ENCODE measurements around the gene CLN3. TPM values are rescaled to one million over a fixed set of nuclear protein-coding genes. Genes with fewer than 3 reads are reported as not detected.

CLN3 gene
- total and polyA plus RNA-seq, 2 of the 13 experiments (the other 11 are each of a cell fraction or from before 2014, with no cell fraction given) = 23.4 to 46.8 TPM

DNA sequence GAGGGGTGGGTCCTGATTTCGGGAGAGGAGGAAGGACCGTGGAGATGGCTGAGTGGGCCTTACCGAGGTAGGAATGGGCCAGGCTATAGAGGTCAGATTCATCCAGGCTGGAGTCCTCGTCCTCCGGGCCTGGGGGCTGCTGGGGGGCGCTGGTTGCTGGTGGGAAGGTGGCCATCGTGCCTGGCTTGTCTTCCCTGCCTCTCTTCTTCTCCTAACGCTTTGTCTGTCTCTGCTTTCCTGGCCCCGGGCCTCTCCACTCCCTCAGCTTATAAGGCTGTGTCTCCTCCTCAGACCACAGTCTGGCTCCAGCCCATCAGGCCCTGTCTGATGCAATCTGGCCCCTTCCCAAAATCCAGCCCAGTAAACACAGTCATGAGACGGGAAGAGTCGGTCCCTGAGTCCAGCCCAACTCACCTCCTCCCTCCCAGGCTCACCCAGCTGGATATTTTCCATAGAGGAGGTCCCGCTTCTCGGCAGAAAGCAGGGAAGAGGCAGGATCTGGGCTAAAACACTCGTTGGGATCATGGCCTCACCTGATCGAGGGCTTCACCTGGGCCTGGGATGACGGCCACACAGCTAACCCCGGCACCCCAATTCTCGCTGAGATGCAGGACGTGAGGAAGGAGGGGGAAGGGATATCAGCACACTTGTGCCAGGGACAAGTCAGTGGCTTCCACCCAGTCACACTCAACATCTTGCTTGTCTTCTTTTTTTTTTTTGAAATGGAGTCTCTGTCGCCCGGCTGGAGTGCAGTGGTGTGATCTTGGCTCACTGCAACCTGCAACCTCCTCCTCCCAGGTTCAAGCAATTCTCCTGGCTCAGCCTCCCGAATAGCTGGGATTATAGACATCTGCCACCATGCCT lies 47.1 kb upstream of the CLN3 start, which contains the start of gene NUPR1 (continued):
- 0 out of 2 replicates have a peak, but pooled peaks have one; percentile 54 for TF ChIP-seq ZNF546 (CRISPR knock-in tag; conservative IDR thresholded peaks at IDR 0.05)
- no peak for TF ChIP-seq ZBTB2 (CRISPR knock-in tag; IDR thresholded peaks at IDR 0.05; ENCODE audit: low read depth)
- peak; percentile 7; the same call in 1 of the 2 replicates for TF ChIP-seq RFX3 (CRISPR knock-in tag; IDR thresholded peaks at IDR 0.05)
- TF ChIP-seq, protein P1, sequence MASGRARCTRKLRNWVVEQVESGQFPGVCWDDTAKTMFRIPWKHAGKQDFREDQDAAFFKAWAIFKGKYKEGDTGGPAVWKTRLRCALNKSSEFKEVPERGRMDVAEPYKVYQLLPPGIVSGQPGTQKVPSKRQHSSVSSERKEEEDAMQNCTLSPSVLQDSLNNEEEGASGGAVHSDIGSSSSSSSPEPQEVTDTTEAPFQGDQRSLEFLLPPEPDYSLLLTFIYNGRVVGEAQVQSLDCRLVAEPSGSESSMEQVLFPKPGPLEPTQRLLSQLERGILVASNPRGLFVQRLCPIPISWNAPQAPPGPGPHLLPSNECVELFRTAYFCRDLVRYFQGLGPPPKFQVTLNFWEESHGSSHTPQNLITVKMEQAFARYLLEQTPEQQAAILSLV (CRISPR knock-in tag; IDR thresholded peaks at IDR 0.05; ENCODE audit: borderline replicate concordance) = peak; percentile 67; the same call in 1 of the 2 replicates
- 0 out of 2 replicates have a peak, but pooled peaks have one; percentile 21 for TF ChIP-seq ZMYM3 (CRISPR knock-in tag; IDR thresholded peaks at IDR 0.05)
- no peak for TF ChIP-seq HNRNPUL1 (IDR thresholded peaks at IDR 0.05; ENCODE audit: low read depth, low read length)
- TF ChIP-seq ZNF350 (CRISPR knock-in tag; IDR thresholded peaks at IDR 0.05; ENCODE audit: borderline replicate concordance, low read depth) = peak; percentile 88
- TF ChIP-seq ZSCAN30 (CRISPR knock-in tag; IDR thresholded peaks at IDR 0.05) = 0 out of 2 replicates have a peak, but pooled peaks have one; percentile 27
- TF ChIP-seq FOSL1 (CRISPR knock-in tag; IDR thresholded peaks at IDR 0.05; ENCODE audit: borderline replicate concordance) = no peak
- no peak for TF ChIP-seq PRMT3 (CRISPR knock-in tag; IDR thresholded peaks at IDR 0.05; ENCODE audit: borderline replicate concordance, low read depth)
- peak; percentile 66 for TF ChIP-seq ERF (CRISPR knock-in tag; IDR thresholded peaks at IDR 0.05)
- TF ChIP-seq, protein P2, sequence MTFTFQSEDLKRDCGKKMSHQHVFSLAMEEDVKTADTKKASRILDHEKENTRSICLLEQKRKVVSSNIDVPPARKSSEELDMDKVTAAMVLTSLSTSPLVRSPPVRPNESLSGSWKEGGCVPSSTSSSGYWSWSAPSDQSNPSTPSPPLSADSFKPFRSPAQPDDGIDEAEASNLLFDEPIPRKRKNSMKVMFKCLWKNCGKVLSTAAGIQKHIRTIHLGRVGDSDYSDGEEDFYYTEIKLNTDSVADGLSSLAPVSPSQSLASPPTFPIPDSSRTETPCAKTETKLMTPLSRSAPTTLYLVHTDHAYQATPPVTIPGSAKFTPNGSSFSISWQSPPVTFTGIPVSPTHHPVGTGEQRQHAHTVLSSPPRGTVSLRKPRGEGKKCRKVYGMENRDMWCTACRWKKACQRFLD (CRISPR knock-in tag; IDR thresholded peaks at IDR 0.05; ENCODE audit: borderline replicate concordance) = no peak
- TF ChIP-seq ZIK1 (CRISPR knock-in tag; IDR thresholded peaks at IDR 0.05; ENCODE audit: borderline replicate concordance, low read depth) = peak; percentile 86; the same call in 1 of the 2 replicates
- TF ChIP-seq, protein P3, sequence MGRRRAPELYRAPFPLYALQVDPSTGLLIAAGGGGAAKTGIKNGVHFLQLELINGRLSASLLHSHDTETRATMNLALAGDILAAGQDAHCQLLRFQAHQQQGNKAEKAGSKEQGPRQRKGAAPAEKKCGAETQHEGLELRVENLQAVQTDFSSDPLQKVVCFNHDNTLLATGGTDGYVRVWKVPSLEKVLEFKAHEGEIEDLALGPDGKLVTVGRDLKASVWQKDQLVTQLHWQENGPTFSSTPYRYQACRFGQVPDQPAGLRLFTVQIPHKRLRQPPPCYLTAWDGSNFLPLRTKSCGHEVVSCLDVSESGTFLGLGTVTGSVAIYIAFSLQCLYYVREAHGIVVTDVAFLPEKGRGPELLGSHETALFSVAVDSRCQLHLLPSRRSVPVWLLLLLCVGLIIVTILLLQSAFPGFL (CRISPR knock-in tag; IDR thresholded peaks at IDR 0.05) = no peak
- peak; percentile 27 for TF ChIP-seq ZNF644 (CRISPR knock-in tag; IDR thresholded peaks at IDR 0.05; ENCODE audit: low read depth)
- TF ChIP-seq ZNF619 (CRISPR knock-in tag; IDR thresholded peaks at IDR 0.05) = peak; percentile 35; the same call in 1 of the 2 replicates
- no peak for TF ChIP-seq ZKSCAN1 (IDR thresholded peaks at IDR 0.05; ENCODE audit: low read length)
- no peak for TF ChIP-seq SMARCE1 (IDR thresholded peaks at IDR 0.05; ENCODE audit: borderline replicate concordance)
- TF ChIP-seq SKI (IDR thresholded peaks at IDR 0.05; ENCODE audit: partially characterized antibody) = peak; percentile 69
- TF ChIP-seq SMARCC2 (IDR thresholded peaks at IDR 0.05) = no peak
- no peak for TF ChIP-seq NR3C1 (CRISPR knock-in tag; IDR thresholded peaks at IDR 0.05)
- no peak for TF ChIP-seq ZNF558 (CRISPR knock-in tag; IDR thresholded peaks at IDR 0.05; ENCODE audit: borderline replicate concordance)
- peak; percentile 75; the same call in 1 of the 2 replicates for TF ChIP-seq HIVEP1 (CRISPR knock-in tag; IDR thresholded peaks at IDR 0.05)
- TF ChIP-seq SPEN (CRISPR knock-in tag; IDR thresholded peaks at IDR 0.05; ENCODE audit: low read depth) = peak; percentile 42; the same call in 1 of the 2 replicates
- TF ChIP-seq HDAC6 (IDR thresholded peaks at IDR 0.05; ENCODE audit: low read depth, low read length) = no peak

Measured in HepG2 (cell line).